T-helper 1 cell treated with Interleukin-12 subunit alpha and Interleukin-12 subunit beta and Interleukin-4 antibody, amounts not matched to agents 30 ng/mL and 1 ng/mL, for 36 hours (primary cell): Measurements from ENCODE around the gene AFF3. TPM values are rescaled to one million over a fixed set of nuclear protein-coding genes. Genes with fewer than 3 reads are reported as not detected.

Experiments used
- intact Hi-C: fragments of 100-400 bp; cut with micrococcal nuclease; formaldehyde crosslinking; loops from one replicate; pipeline ENCODE4 v1.15.1; 2024
- total RNA-seq: library from RNA; stranded (reverse); gene quantifications from 2 replicates; pipeline ENCODE4 v1.2.3, GENCODE V29; 2022

AFF3 gene
- total RNA-seq, 1 donor from 2014 or later = 1.2 TPM

DNA sequence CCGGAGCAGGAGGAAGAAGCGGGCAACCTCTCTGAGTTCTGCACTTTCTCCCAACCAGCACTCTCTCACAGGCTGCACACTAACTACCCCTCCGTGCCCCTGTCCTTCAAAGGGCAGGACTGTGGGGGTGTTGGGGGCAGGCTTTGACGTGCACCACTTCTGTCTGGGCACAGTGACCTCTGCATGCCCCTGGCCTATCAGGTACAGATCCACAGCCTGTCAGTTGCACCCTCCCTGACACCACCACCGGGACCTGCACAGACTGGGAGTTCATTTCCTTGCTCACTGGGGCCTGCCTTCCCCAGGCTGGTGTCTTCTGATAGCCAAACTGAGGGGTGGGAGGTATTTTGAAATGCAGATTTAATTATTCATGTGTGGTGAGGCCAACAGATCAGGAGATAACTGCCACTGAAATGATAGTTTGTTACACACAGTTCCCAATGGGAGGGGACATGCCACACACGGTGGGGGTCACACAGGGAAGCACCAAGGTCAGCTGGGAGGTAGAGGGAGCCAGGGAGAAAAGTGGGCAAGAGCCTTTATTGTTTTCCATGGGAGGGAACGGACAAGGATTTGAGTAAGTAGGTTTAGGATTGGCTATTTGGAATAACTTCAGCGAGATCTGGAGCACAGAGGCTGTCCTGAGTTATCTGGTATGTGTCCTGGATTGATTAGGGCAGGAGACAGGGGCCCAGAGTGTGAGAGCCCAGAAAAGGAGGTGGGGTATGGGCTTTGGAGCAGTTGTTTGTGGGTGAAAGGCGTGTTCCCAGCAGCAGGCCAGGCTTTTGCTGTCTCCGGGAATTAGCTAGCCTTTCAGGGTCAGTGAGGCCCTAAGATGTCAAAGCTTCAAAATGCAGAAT, 251.6 kb downstream of the AFF3 start:
- intact Hi-C loops = no loop called here

DNA sequence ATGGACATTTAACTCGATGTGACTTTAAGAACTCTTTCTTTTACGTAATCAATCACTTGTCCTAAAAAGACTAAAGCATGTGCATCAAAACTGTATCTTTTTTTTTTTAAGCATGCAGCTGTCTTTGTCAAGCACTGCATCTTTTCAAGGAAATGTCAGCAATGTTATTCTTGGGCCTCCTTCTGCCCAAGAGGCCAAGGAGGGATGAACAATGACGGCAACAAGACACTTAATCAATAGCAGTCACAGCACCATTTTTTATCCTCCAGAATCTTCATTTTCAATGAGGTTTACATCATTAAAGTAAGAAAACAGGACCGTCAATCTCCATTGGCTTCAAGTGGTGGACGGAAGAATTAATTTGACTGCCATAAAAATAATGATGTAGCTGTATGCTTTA, 253.8 kb downstream of the AFF3 start:
- intact Hi-C loops = no loop called here

DNA sequence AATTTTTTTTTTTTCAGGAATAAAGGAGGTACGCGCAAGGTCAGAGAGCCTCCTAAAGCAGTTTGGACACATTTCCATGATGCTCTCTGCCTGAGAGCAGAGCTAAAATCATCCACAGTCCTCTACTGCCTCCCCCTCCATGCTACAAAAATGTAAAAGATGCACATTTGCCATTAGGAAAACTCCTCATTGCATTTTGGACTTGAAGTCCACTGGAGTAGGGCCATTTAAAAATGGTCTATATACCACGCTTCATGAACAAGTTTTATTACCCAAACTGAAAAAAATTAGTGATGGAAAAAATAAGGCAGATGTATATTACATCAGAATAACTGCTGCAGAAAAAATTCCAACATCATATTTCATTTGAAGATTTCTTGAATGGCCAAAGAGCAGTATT, 256.0 kb downstream of the AFF3 start:
- intact Hi-C loops = no loop called here

DNA sequence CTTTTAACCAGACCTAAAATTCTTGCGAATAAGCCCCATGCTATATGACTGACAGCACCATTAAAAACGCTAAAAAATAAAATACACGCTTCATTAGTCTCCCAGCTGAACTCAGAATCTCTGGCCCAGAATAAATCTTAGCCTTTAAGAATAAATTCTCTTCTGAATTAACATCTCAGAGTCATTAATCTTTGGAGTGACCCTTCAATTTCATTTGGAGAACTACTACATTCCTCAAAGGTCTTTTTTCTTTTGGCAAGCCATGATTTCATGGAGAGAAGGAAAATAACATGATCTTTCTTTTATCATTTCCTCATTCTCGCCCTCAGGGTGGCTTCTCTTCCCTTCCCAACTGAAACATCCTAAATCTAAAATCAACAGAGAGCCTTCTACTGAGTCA, 259.0 kb downstream of the AFF3 start:
- intact Hi-C loops = no loop called here

DNA sequence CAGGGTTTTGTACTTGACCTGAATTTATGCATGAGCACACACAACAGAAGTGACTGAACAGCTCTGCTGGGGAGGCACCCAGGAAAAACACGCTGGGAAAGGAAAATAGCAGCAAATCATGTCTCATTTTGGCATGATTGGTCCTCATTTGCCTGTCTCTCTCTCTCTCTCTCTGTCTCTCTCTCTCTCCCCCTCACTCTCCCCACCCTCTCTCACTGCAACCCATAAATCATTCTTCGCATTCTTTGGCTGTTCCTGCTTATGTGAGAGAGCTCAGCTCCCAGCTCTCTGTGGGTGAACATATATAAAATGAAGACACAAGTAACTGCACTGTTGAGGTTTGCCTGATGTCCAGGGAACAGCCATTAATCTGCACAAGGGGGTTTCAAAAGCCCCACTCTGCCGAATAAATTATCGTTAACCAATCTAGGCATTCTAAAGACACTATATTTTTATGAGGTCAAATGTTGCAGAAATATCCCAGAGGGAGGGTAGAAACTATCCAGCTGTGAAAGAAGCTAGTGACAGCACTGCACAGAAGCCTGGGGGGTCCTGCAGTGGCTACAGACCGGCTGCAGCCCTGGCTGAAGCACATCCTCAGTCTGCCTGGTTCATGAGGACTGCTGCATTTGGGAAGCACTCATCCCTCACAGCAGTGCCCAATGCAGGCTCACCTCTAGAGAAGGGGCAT, 260.3 kb downstream of the AFF3 start:
- intact Hi-C loops = no loop called here

DNA sequence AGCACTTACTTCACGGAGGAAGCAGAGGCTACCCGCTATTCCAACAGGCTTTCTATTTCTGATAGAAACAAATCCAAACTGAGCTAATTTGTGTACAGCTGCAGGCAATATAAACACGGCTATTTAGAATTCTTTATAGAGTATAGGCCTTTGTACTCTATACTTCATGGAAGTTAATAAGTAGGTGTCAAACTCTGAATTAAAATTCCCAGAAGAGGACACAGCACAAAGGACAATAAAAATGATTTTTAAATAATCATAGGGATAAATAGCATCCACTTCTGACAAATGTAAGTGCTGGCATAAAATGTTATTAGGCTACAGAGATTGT, 261.5 kb downstream of the AFF3 start:
- intact Hi-C loops = no loop called here

DNA sequence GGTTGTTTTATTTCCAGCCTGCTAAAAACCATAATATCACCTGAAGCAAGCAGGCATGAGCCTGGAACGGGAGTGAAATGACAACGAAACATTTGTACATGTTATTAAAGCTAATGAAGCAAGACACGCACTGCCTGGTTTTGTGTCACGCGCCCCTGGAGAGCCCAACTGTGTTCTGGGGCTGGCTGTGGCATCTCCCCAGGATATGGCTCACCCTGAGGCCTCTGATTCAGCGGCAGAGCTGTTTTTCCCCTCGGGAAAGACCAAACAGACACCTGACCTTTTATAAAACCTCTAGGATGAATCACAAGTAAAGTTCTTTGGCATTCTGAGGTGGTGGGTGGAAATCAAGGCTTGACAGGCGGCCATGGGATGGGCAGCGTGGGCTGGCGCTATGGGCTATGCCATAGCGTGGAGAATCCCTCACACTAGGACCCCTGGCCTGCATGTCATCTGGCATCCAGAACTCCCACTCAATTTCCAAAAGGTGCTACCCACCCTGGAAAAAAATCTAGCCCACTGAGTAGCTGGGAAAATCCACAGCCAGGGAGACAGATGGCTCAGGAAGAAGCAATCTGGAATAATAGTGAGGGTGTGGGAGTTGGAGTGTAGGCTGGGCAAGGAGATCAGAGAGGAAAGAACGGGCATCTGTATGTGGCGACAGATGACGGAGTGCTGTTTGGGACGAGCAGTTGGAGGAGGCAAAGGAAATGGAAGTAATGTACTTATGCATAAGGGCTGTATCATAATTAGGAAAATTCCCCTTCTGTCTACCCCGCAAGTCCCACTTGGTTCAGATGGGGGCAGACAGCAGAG, 262.0 kb downstream of the AFF3 start:
- intact Hi-C loops = no loop called here

DNA sequence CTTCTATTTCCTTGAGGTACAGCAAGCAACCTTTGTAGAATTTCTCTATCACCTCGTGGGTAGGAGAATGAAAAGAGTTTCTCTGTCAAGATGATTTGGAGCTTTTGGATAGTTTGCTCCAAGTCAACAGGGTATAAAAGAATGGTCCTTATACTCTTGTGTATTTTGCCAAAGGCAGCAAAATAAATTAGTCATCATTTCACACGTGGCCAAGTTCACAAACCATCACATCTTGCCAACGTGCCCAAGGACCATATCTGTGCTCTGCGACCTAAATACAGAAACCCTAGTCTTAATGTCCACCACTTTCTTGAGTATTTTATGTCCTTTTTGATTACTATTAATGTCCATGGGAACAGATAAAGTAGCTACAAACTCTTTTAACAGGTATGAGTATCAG, 262.9 kb downstream of the AFF3 start:
- intact Hi-C loops = no loop called here

DNA sequence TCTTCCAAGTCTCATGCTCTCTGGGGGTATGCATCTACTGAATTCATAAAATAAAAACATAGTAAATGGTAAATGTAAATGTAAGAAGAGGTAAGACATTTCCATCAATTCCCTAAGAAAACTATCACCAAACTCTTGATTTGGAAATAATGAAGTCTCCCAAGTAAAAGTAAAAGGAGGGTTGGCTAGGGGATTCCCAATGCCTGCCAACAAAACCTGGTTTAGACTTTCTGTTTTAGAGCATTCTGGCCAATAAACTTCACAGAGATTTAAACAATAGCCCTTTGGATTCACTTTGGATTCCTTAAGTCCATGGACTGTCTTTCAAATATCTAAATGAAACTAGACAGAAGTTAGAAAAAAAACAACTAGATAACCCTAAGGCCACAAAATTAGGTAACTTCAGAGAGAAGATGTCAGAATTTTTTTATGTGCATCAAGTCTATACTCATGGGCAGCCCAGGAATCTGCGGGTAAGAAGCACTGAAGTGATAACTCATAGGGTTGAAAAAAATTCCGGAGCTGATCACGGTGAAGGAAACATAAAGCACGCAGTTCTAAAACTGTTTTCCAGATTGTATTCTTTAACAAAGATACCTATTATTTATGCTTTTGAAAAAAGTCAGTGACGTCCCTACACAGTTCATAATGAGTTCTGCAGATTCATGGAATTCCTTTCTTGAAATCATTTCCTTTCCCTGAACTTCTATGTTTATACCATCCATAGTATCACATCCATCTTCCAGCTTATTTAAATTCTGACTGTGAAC, 263.6 kb downstream of the AFF3 start:
- intact Hi-C loops = no loop called here

DNA sequence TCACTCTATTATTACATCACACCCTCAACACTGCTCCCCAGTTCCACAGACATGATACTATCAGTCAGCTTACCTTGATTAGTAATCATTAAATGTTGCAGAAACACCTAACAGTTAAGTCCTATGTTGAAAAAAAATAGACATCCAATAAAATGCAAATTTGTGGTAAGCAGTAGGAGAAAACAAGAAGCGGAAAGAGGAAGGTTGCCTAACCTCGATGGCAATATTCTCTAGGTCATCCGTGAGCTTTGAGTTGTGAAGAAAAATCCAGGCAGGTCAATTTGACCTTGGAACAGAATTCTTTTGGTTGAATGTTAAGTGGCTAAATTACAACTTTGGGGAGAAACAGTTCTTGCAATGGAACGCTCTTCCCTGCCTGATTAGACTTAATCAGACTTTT, 264.4 kb downstream of the AFF3 start:
- intact Hi-C loops = no loop called here

DNA sequence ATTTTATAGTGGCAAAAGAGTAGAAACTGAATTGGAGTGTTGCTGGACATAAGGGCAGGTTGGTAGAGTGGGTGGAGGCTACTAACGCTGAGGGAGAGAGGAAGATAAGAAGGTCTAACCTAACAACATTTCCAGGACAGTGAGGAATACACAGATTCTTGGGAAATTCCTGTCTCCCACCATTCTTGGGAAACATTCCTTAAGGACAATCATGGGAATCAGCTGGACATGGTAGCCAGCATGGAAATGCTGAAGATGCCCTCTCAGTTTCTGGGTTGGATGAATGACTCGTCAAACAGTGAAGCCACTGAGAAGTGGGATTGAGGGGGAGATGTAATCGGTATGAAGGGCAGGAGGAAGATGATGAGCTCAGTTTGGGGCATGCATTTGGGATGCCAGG, 265.4 kb downstream of the AFF3 start:
- intact Hi-C loops = no loop called here

DNA sequence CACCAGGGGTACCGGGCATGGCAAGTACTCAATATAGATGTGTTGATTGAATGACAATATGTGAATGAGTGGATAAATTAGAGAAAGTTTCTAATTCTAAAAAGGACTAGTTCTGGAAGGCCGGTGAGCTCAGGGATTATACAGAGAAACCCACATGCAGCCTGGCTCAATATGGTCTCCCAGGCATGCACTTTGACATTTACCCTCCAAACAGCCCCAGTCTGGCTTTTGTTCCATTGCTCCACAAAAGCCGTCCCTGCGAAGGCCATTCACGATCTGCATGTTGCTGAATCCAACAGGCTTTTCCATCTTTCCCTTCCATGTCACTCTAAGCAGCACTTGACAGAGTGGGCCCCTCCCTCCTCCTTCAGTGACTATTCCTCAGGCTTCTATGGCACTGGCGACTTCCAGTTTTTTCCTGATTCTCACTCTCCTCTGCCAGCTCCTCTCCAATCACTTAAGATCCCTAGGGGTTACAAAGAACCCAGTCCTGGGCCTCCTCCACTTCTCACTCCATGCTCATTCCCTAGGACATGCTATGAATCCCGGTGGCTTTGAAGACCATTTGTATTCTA, 266.7 kb downstream of the AFF3 start:
- intact Hi-C loops = no loop called here

DNA sequence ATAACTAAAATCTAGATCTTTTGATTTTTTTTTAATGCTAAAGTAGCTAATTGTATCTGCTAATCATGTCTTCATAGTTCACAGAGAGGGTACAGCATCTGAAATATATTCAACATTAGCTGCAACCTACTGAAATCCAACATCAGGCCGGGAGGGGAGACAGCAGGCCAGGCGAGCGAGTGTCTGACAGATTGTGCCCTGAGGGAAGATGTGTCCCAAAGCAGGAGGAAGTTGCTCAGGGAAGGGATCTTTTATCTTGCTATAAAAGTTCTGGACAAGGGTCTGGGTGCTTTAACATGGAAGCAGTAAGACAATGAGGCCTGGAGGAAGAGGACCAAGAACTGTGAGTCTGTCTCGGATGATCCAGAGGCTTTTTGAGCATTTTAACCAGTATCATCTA, 274.1 kb downstream of the AFF3 start:
- intact Hi-C loops = no loop called here

DNA sequence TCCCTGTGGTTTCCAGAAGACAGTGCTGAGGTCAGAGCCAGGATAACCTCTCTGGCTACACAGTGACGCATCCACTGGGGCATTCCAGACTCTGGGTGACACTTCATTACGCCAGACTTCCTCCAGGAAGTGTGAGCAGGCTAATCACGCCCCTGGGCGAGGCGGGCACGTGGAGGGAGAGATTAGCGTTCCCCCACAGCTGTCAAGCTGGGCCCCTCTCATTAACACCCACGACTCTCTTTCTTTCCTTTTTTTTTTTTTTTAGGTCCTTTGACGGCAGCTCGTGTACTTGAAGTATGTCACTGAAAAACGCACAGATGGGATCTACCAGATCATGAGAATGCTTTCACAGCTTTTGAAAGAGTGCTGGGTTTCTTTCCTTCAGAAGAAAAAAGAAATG, 274.6 kb downstream of the AFF3 start:
- intact Hi-C loops = no loop called here

DNA sequence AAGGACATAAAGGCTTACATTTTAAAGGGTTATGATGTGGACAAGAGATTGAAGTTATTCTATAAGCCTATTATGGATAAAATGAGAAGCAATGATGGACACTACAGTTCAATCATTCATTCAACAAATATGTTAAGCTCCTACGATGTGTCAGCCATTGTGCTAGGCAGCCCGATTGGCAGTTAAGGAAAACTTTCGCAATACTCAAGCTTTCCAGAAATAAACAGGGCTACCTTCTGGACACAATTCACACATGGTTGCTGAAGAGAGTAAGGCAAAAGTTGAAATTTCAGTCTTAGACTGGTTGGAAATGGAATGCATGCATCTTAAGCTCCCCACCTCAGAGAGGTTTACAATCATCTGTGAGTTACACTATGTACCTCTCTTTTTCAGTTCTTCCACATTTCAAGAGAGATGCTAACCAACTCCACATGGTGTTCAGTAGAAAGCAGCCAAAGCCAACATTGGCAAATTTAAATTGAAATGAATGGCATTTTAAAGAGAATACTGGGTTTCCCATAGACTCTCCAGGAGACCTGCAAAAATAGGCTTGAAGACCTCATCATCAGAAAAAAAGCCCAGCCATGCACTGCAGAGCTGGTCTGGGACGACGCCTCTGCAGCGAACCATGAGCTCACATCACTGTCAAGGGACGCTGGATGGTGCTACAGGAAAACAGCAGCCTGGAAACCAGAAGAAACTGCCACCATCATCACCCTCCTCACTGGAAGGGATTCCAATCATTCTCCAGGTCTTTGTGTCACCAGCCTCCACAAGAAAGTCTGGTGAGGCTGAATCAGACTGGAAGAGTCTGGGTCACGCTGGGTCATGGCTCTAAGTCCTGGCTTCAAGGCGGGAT, 276.3 kb downstream of the AFF3 start:
- intact Hi-C loops = no loop called here

DNA sequence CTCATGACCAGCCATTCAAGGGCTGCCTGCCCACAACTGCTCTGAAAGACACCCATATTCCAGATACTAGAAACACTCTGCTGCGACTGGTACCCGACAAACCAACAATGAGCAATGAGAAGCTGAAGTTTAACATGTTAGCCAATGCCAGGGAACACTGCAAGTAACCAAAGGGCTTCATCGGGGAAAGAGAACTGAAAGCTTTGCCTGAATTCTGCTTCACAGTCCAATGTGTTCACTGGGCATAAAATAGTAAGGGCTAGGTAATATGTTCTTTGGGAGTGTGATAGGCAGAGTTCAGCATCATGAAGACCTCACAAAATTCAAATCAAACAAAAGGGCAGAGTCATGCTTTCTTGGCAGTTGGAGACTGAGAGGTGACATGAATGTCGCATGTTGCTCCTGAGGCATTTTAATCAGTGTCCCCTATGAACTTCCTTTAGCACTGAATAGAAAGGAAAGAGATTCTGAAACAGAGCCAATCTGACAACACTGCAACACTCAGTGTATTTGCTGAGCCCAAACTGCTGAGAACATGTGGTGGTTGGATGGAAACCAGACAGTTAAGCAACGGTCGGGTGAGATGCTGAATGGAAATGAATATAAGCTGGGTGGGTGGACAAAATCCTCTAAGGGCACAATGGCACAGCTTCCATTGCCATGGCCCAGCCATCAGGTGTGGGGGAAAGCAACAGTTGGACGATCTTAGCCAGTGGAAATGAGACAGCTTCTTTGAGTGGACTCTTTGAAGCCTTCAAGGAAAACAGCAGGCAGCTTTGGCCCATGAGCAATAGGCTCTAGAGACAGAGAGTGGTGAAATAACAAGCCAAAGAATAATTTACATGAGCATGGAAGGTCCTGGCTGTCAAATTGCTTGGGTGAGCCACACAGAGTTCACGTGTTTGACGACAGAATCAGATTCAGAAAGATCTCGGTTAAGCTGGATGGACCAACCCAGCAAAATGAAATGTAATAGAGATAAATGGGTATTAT, 277.5 kb downstream of the AFF3 start:
- intact Hi-C loops = no loop called here

DNA sequence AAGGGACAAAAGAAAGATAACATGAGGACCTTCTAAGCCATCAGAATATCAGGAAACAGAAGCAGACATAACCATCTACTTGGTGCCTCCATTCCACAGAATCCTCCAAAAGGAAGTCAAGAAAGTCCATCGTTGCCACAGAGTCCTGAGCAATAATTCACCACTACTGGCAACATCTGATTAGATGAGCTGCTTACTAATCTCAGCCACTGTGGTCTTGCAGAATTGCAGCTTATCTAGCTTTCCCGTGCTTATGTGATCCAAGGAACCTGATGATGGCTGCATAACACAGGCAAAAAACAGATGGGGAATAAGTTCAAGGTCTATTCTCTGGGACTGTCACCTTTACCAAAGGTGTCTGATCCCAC, 278.5 kb downstream of the AFF3 start:
- intact Hi-C loops = no loop called here

DNA sequence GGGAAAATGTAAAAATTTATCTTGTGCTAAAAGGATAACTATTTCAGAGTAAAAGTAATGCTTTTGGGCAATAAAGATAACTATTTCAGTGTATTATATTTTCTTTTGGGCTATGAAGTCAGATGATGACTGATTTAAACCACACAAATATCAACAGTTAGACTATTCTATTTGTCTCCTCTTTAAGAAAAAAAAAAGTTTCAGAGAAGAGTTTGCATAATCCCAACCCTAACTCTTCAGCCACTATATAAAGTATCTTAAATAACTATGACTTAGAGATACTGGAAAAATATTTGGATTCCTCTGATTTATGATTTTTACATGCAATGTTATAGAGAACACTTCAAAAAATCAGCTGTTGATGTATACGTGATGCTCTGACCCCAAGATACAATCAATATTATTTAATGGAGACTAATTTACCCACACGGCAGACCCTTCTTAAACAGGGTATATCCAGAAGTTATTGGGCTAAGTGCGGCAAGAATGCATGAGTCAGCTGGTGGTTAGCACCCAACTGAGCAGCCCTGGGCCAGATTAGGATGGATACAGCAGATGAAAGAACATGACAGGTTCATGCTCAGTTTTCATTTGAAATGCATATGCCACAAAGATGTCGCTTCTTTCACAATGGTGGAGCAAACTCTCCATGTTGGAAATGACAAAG, 279.0 kb downstream of the AFF3 start:
- intact Hi-C loops = no loop called here
